HepG2 (cell line): Measurements from ENCODE around the gene EVA1A. TPM values are rescaled to one million over a fixed set of nuclear protein-coding genes. Genes with fewer than 3 reads are reported as not detected.
A peak's percentile ranks its signal among the peaks of the same experiment; 100 is the strongest.

Experiments used
- BHLHE40 ChIP-seq: IDR thresholded peaks from 2 replicates; pipeline ENCODE4 v1.6.1; 2011; ENCODE audit warnings: low read length, improper control_type of control experiment
- CEBPB ChIP-seq: IDR thresholded peaks from 2 replicates; pipeline ENCODE4 v1.6.1; 2011; ENCODE audit warnings: low read depth, low read length, improper control_type of control experiment, borderline replicate concordance
- CENPT ChIP-seq: sonication (generic); formaldehyde crosslinking; IDR thresholded peaks from 2 replicates; pipeline ENCODE4 v1.8.0; 2022; ENCODE audit warnings: low read depth, mild to moderate bottlenecking, moderate library complexity, missing genetic modification reagents
- CHCHD3 ChIP-seq: sonication (generic); formaldehyde crosslinking; IDR thresholded peaks from 2 replicates; pipeline ENCODE4 v1.8.0; 2022; ENCODE audit warnings: mild to moderate bottlenecking, missing genetic modification reagents, moderate library complexity
- DNMT3B ChIP-seq: conservative IDR thresholded peaks from 2 replicates; pipeline ENCODE4 v1.6.1; 2016; ENCODE audit warnings: missing biosample characterization, control low read depth
- GATA4 ChIP-seq: sonication (generic); IDR thresholded peaks from 2 replicates; pipeline ENCODE4 v1.6.1; 2016; ENCODE audit warnings: antibody characterized with exemption, low read depth, borderline replicate concordance
- MAZ ChIP-seq, 2 experiments: sonication (generic) in 1 of 2; formaldehyde crosslinking in 1 of 2; IDR thresholded peaks; 2 replicates each; pipeline versions ENCODE4 v1.5.0 to v1.6.1; 2012 to 2020; ENCODE audit warnings: low read depth in 2 of 2, mild to moderate bottlenecking in 2 of 2, borderline replicate concordance in 1 of 2, improper control_type of control experiment in 1 of 2, low read length in 1 of 2, missing genetic modification reagents in 1 of 2, moderate library complexity in 1 of 2
- NFKB2 ChIP-seq: sonication (generic); formaldehyde crosslinking; IDR thresholded peaks from 2 replicates; pipeline ENCODE4 v1.4.0; 2020; ENCODE audit warnings: missing genetic modification reagents, borderline replicate concordance
- SYNCRIP ChIP-seq: fragments of 200-400 bp; formaldehyde crosslinking; IDR thresholded peaks from 2 replicates; pipeline ENCODE4 v1.6.1; 2018; ENCODE audit warnings: mild to moderate bottlenecking, low read depth, low read length; ENCODE audit not compliant: insufficient read depth
- XRCC5 ChIP-seq: fragments of 200-400 bp; formaldehyde crosslinking; optimal IDR thresholded peaks from 2 replicates; pipeline ENCODE3; 2017; ENCODE audit warnings: mild to moderate bottlenecking, low read length
- ZBTB38 ChIP-seq: sonication (generic); formaldehyde crosslinking; IDR thresholded peaks from 2 replicates; pipeline ENCODE4 v1.5.1; 2020; ENCODE audit warnings: mild to moderate bottlenecking, missing genetic modification reagents
- ZNF17 ChIP-seq: sonication (generic); formaldehyde crosslinking; IDR thresholded peaks from 2 replicates; pipeline ENCODE4 v1.5.0; 2020; ENCODE audit warnings: mild to moderate bottlenecking, missing genetic modification reagents
- ZNF446 ChIP-seq: sonication (generic); formaldehyde crosslinking; IDR thresholded peaks from 2 replicates; pipeline ENCODE4 v1.5.0; 2020; ENCODE audit warnings: mild to moderate bottlenecking, missing genetic modification reagents
- ZNF563 ChIP-seq: sonication (generic); formaldehyde crosslinking; IDR thresholded peaks from 2 replicates; pipeline ENCODE4 v1.8.0; 2022; ENCODE audit warnings: mild to moderate bottlenecking, moderate library complexity, missing genetic modification reagents
- ZNF766 ChIP-seq: sonication (generic); formaldehyde crosslinking; IDR thresholded peaks from 2 replicates; pipeline ENCODE4 v1.5.0; 2020; ENCODE audit warnings: missing genetic modification reagents, borderline replicate concordance
- polyA plus RNA-seq, 8 experiments: library from polyadenylated mRNA; depleted of rRNA in 3 of 8; stranded (reverse) in 7 of 8; unstranded in 1 of 8; fragments of >200 nt; fragmentation: Illumina TruSeq in 4 of 8; extraction: Trizol in 4 of 8; gene quantifications; 2 replicates each; pipeline versions ENCODE4 v1.2.1 to v1.2.3, GENCODE V29; 2011 to 2016; ENCODE audit warnings: low read depth in 4 of 8, missing spikeins in 1 of 8, mixed read lengths in 1 of 8; ENCODE audit not compliant: insufficient read depth in 1 of 8
- total RNA-seq, 5 experiments: library from RNA; depleted of rRNA; stranded (reverse); fragments of >200 nt; fragmentation: Illumina TruSeq; extraction: Trizol; gene quantifications; 2 replicates each; pipeline ENCODE4 v1.2.3, GENCODE V29; 2016; ENCODE audit warnings: low read depth in 1 of 5
- TF ChIP-seq, protein P1 (sequence below): IDR thresholded peaks from 2 replicates; pipeline ENCODE4 v1.4.0; 2020; ENCODE audit warnings: mild to moderate bottlenecking, missing genetic modification reagents
- TF ChIP-seq, protein P2 (sequence below): sonication (generic); formaldehyde crosslinking; IDR thresholded peaks from 2 replicates; pipeline ENCODE4 v1.8.1; 2022; ENCODE audit warnings: mild to moderate bottlenecking, missing genetic modification reagents
- TF ChIP-seq, protein P3 (sequence below): sonication (generic); formaldehyde crosslinking; IDR thresholded peaks from 2 replicates; pipeline ENCODE4 v1.8.0; 2022; ENCODE audit warnings: mild to moderate bottlenecking, missing genetic modification reagents
- TF ChIP-seq, protein P4 (sequence below): sonication (generic); formaldehyde crosslinking; IDR thresholded peaks from 2 replicates; pipeline ENCODE4 v1.4.0; 2020; ENCODE audit warnings: mild to moderate bottlenecking, low read depth, missing genetic modification reagents

The EVA1A gene
- total and polyA plus RNA-seq, 2 of the 13 experiments (the other 11 are each of a cell fraction or from before 2014, with no cell fraction given) = 57.5 to 57.8 TPM

DNA sequence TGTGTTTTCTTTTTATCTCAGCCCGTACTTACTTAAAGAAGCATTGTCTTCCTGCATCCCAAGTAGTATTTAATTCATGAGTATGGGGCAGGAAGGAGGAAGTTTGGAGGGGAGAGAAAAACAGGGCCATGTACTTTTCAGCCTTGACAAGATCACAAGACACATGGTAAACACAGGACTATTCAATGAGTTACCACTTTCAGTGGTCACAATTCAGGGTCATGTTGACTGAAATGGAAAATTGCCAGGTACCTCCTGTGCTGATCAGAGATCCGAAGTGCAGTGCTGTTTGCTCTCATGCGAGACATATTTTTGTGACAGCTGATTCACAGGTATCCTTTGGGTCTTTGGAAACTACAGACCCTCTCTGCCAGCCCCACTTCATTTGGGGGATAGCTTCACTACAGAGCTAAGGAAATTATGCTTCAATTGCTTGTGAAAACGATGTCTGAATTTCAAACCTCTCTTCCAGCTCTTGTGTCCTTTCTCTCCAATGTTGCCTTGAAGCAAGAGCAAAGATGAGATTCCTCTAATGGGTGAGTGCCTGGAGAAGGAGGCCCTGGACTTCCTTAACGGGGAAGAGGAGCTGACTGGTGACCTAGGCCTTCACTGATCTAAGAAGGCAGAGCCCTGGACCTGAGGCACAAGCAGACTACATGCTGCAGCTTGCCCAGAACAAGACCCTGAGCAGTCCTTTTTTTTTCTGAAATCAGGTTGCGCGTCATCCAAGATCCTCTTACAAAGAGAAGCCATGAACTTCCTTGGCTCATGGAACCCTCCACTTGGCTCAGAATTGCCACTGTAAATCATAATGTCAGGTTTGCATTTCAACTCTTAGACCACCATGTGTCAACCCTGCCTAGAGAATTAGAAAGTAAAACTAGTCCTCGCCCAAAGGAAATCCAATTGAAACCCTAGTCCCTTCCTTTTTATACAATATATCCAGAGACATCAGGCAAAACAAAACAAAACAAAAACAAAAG lies 44.1 kb downstream of the EVA1A start (continued):
- TF ChIP-seq, protein P1, sequence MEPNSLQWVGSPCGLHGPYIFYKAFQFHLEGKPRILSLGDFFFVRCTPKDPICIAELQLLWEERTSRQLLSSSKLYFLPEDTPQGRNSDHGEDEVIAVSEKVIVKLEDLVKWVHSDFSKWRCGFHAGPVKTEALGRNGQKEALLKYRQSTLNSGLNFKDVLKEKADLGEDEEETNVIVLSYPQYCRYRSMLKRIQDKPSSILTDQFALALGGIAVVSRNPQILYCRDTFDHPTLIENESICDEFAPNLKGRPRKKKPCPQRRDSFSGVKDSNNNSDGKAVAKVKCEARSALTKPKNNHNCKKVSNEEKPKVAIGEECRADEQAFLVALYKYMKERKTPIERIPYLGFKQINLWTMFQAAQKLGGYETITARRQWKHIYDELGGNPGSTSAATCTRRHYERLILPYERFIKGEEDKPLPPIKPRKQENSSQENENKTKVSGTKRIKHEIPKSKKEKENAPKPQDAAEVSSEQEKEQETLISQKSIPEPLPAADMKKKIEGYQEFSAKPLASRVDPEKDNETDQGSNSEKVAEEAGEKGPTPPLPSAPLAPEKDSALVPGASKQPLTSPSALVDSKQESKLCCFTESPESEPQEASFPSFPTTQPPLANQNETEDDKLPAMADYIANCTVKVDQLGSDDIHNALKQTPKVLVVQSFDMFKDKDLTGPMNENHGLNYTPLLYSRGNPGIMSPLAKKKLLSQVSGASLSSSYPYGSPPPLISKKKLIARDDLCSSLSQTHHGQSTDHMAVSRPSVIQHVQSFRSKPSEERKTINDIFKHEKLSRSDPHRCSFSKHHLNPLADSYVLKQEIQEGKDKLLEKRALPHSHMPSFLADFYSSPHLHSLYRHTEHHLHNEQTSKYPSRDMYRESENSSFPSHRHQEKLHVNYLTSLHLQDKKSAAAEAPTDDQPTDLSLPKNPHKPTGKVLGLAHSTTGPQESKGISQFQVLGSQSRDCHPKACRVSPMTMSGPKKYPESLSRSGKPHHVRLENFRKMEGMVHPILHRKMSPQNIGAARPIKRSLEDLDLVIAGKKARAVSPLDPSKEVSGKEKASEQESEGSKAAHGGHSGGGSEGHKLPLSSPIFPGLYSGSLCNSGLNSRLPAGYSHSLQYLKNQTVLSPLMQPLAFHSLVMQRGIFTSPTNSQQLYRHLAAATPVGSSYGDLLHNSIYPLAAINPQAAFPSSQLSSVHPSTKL (CRISPR knock-in tag) = peak; percentile 100
- TF ChIP-seq ZBTB38 (CRISPR knock-in tag) (peak; percentile 70), ZNF446 (CRISPR knock-in tag) (no peak), SYNCRIP (no peak), CHCHD3 (CRISPR knock-in tag) (no peak), CENPT (no peak), BHLHE40 (peak; percentile 50; the same call in 1 of the 2 replicates), ZNF563 (CRISPR knock-in tag) (no peak), CEBPB (no peak), MAZ (IDR thresholded peaks at IDR 0.05; ENCODE audit: borderline replicate concordance, low read depth, low read length) (no peak), MAZ (CRISPR knock-in tag; IDR thresholded peaks at IDR 0.05; ENCODE audit: low read depth) (no peak; the same call in 1 of the 2 replicates), XRCC5 (peak; percentile 88), GATA4 (peak; percentile 95), ZNF17 (CRISPR knock-in tag) (no peak), ZNF766 (CRISPR knock-in tag) (0 out of 2 replicates have a peak, but pooled peaks have one; percentile 32), DNMT3B (CRISPR knock-in tag) (no peak; the same call in none of the 2 replicates), NFKB2 (CRISPR knock-in tag) (no peak)
- TF ChIP-seq, protein P2, sequence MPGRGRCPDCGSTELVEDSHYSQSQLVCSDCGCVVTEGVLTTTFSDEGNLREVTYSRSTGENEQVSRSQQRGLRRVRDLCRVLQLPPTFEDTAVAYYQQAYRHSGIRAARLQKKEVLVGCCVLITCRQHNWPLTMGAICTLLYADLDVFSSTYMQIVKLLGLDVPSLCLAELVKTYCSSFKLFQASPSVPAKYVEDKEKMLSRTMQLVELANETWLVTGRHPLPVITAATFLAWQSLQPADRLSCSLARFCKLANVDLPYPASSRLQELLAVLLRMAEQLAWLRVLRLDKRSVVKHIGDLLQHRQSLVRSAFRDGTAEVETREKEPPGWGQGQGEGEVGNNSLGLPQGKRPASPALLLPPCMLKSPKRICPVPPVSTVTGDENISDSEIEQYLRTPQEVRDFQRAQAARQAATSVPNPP (CRISPR knock-in tag) = no peak
- TF ChIP-seq, protein P3, sequence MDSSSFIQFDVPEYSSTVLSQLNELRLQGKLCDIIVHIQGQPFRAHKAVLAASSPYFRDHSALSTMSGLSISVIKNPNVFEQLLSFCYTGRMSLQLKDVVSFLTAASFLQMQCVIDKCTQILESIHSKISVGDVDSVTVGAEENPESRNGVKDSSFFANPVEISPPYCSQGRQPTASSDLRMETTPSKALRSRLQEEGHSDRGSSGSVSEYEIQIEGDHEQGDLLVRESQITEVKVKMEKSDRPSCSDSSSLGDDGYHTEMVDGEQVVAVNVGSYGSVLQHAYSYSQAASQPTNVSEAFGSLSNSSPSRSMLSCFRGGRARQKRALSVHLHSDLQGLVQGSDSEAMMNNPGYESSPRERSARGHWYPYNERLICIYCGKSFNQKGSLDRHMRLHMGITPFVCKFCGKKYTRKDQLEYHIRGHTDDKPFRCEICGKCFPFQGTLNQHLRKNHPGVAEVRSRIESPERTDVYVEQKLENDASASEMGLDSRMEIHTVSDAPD (CRISPR knock-in tag) = peak; percentile 35; the same call in 1 of the 2 replicates
- TF ChIP-seq, protein P4, sequence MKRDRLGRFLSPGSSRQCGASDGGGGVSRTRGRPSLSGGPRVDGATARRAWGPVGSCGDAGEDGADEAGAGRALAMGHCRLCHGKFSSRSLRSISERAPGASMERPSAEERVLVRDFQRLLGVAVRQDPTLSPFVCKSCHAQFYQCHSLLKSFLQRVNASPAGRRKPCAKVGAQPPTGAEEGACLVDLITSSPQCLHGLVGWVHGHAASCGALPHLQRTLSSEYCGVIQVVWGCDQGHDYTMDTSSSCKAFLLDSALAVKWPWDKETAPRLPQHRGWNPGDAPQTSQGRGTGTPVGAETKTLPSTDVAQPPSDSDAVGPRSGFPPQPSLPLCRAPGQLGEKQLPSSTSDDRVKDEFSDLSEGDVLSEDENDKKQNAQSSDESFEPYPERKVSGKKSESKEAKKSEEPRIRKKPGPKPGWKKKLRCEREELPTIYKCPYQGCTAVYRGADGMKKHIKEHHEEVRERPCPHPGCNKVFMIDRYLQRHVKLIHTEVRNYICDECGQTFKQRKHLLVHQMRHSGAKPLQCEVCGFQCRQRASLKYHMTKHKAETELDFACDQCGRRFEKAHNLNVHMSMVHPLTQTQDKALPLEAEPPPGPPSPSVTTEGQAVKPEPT = no peak; the same call in 1 of the 2 replicates
